Peyer's patch (tissue), 4 donors: ENCODE results near the gene TMC1. TPM values are rescaled to one million over a fixed set of nuclear protein-coding genes. Genes with fewer than 3 reads are reported as not detected.

Experiments
- DNase-seq, 3 donors: peaks; one replicate each; pipeline ENCODE4 v3.0.0-alpha.2; 2017 to 2019
- H3K27ac ChIP-seq, 4 donors: fragments of 200-600 bp; sonication (generic); one replicate each; pipeline ENCODE4 v1.5.1; 2016 to 2019
- H3K27me3 ChIP-seq, 2 donors: fragments of 200-600 bp; sonication (generic); one replicate each; pipeline ENCODE4 v1.5.1; 2019
- H3K36me3 ChIP-seq, 3 donors: fragments of 200-600 bp; sonication (generic); one replicate each; pipeline ENCODE4 v1.5.1; 2016 to 2019
- H3K4me1 ChIP-seq, 4 donors: fragments of 200-600 bp; sonication (generic); one replicate each; pipeline ENCODE4 v1.5.1; 2016 to 2019
- H3K4me3 ChIP-seq, 4 donors: fragments of 200-600 bp; sonication (generic); 1 replicate in 3 of 4; 2 replicates in 1 of 4; pipeline ENCODE4 v1.5.1; 2016 to 2019; ENCODE audit warnings: mild to moderate bottlenecking in 1 of 4
- H3K9me3 ChIP-seq, 4 donors: fragments of 200-600 bp; sonication (generic); one replicate each; pipeline ENCODE4 v1.5.1; 2016 to 2019; ENCODE audit warnings: mild to moderate bottlenecking in 1 of 4
- CTCF ChIP-seq, 6 experiments: fragments of 450-650 bp in 4 of 6; fragments of 200-600 bp in 2 of 6; sonication (generic) in 1 of 6; IDR thresholded peaks; one replicate each; pipeline ENCODE4 v1.5.1; 2017 to 2019; ENCODE audit warnings: antibody characterized with exemption in 6 of 6, mild to moderate bottlenecking in 3 of 6, moderate library complexity in 1 of 6
- POLR2A ChIP-seq, 2 donors: fragments of 450-650 bp; IDR thresholded peaks; one replicate each; pipeline ENCODE4 v1.5.1; 2017; ENCODE audit warnings: antibody characterized with exemption in 2 of 2, mild to moderate bottlenecking in 2 of 2, moderate library complexity in 2 of 2
- total RNA-seq, 4 donors: library from RNA; depleted of rRNA; stranded (reverse); fragments of >200 nt; gene quantifications; one replicate each; pipeline ENCODE4 v1.1.0, GENCODE V29; 2016

TMC1 gene
- total RNA-seq, 4 donors from 2014 or later = not detected

- no peak for DNase-seq
- no peak overlapping the region for H3K4me3 ChIP-seq
- no peak overlapping the region for H3K27ac ChIP-seq
- TF ChIP-seq CTCF (IDR thresholded peaks at IDR 0.05) (no peak), POLR2A (IDR thresholded peaks at IDR 0.05) (no peak)
- no peaks in the 10 kb centered on the region for H3K36me3 ChIP-seq
- H3K4me1 ChIP-seq = no peaks in the 10 kb centered on the region
- no peaks in the 10 kb centered on the region for H3K9me3 ChIP-seq
- no peaks in the 10 kb centered on the region for H3K27me3 ChIP-seq
These were observed 75.7 kb downstream of the TMC1 start for GRCh38 chr9:72597181-72597517.

DNA sequence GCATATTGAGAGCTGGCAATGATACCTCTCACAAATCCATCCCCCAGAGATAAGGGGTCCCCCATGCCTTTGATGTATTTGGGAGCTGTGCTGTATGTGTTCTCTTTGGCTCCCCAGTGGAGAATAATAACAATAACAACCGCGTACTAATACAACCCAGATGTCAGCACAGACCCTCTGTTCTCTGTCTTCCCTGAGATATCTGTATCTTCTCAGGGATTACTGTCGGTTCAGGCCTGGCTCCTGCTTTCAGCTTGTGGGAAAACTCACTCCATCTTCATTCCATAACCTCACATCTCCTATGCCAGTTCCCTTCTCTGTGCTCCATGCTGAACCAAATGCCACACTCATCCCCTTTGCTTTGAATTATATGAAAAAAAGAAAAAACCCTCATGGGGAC is 76.2 kb downstream of the TMC1 start:
- no peak overlapping the region for H3K27ac ChIP-seq
- no peak for DNase-seq
- no peaks in the 10 kb centered on the region for H3K27me3 ChIP-seq
- H3K9me3 ChIP-seq = no peaks in the 10 kb centered on the region
- TF ChIP-seq POLR2A (IDR thresholded peaks at IDR 0.05) = no peak
- TF ChIP-seq CTCF (IDR thresholded peaks at IDR 0.05) = no peak
- H3K4me1 ChIP-seq = no peaks in the 10 kb centered on the region
- no peaks in the 10 kb centered on the region for H3K36me3 ChIP-seq
- H3K4me3 ChIP-seq = no peak overlapping the region

DNA sequence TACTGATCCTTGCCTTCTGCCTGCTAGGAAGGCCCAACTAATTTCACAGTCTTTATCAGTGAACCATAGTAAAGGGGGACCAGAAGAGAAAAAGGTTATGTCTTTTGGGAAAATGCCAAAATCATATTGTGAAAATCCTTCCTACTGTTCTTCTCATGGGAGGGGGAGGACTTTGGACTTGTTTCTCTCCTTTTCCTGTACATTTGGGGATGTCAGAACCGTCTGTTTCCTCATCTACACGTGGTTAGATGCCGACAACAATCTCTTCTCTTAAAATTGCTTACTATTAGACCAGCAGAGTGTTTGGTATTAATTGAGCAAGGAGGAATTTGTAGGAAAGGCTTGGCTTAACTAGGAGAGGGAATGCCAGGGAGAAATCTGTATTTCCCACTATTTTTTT is 77.2 kb downstream of the TMC1 start:
- no peak for DNase-seq
- no peak overlapping the region for H3K27ac ChIP-seq

DNA sequence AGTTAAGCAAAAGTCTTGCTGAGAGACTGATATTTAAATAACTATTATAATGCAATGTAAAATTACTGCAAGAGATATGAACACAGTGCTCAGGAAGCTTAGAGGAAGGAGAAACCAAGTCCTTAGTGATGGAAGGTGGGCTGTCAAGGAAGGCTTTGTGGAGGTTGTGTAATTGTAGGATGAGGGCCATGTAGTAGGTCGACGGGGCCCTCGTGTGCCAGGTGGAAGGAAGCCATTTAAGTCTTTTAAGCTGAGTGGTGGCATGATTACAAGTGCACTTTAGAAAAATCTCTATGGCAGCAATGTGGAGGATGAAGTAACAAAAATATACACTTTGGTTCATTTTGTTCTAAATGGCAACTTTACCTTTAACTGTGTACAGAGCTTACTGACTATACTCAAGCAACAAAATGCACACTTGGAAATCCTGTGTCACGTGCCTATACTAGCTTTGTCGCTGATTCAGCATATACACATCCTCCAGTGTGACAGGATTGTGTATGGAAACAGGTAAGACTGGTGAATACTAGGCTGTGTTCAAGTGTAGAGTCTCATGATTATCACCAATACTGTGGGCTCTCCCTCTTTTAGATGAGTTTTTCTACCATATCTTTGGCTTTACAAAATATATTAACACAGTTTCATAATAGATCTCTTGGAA is 78.6 kb downstream of the TMC1 start:
- no peak for TF ChIP-seq CTCF (IDR thresholded peaks at IDR 0.05)
- H3K27ac ChIP-seq = no peak overlapping the region
- no peaks in the 10 kb centered on the region for H3K9me3 ChIP-seq
- H3K4me1 ChIP-seq = no peaks in the 10 kb centered on the region
- H3K4me3 ChIP-seq = no peak overlapping the region
- no peaks in the 10 kb centered on the region for H3K36me3 ChIP-seq
- H3K27me3 ChIP-seq = no peaks in the 10 kb centered on the region
- no peak for DNase-seq

More for the DNA sequence above, 77.2 kb downstream of the TMC1 start:
- no peak for TF ChIP-seq POLR2A (IDR thresholded peaks at IDR 0.05)
- no peak for TF ChIP-seq CTCF (IDR thresholded peaks at IDR 0.05)
- Histone ChIP-seq H3K9me3 (no peaks in the 10 kb centered on the region), H3K4me1 (no peaks in the 10 kb centered on the region), H3K36me3 (no peaks in the 10 kb centered on the region), H3K27me3 (no peaks in the 10 kb centered on the region), H3K4me3 (no peak overlapping the region)

- no peak overlapping the region for H3K4me3 ChIP-seq
- no peaks in the 10 kb centered on the region for H3K9me3 ChIP-seq
- H3K27me3 ChIP-seq = no peaks in the 10 kb centered on the region
- no peak for TF ChIP-seq CTCF (IDR thresholded peaks at IDR 0.05)
- H3K36me3 ChIP-seq = no peaks in the 10 kb centered on the region
- H3K4me1 ChIP-seq = no peaks in the 10 kb centered on the region
- H3K27ac ChIP-seq = no peak overlapping the region
- no peak for DNase-seq
These were observed 79.3 kb downstream of the TMC1 start for GRCh38 chr9:72600671-72601070.

- DNase-seq = no peak
- Histone ChIP-seq H3K4me1 (no peaks in the 10 kb centered on the region), H3K27me3 (no peaks in the 10 kb centered on the region), H3K36me3 (no peaks in the 10 kb centered on the region), H3K4me3 (no peak overlapping the region), H3K9me3 (no peaks in the 10 kb centered on the region), H3K27ac (no peak overlapping the region)
- TF ChIP-seq CTCF (IDR thresholded peaks at IDR 0.05) = no peak
- no peak for TF ChIP-seq POLR2A (IDR thresholded peaks at IDR 0.05)
These were observed 80.2 kb downstream of the TMC1 start for GRCh38 chr9:72601615-72602014.
